ENCODE data around the gene CALY.

The CALY gene

DNA sequence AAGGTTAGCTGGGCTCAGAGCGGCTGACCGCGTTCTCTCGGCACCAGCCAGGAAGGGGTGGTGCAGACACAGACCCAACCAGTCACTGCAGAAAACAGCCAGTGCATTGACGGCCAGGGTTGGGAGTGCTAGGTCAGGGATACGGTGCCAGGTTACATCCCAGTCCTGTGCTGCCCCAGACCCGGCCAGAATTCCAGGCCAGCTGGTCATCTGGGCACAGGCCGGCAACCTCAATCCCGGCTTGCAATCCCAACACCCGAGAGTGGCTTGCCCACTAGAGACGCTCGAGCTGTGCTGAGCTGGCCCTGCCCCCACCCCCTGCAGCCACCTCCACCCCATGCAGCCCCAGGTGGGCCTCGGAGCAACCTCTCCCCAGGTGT is 14.2 kb upstream of the CALY start:
- DNase-seq: no peak

GRCh38 chr10:133350283-133350949 is 13.7 kb upstream of the CALY start:
- no peak for DNase-seq

DNA sequence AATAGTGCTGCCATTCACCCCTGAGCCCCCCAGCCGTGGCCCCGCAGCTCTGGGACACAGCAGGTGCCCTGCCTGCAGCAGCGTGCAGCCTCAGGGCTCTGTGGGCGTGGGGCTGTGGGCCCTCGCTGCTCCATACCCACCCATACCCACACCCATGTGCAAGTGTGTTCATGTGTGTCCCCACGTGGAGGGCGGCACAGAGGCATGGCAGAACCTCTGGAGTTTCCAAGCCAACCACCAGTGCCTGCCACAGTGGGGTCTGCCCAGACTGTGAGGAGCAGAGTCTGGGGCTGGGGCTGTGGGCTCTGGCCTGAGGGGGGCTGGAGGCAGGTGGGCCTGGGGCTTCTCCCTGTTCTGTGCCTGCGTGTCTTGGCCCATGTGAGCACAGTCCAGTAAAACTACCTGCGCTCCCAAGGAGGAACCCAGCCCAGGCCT is 12.9 kb upstream of the CALY start:
- DNase-seq: no peak

DNA sequence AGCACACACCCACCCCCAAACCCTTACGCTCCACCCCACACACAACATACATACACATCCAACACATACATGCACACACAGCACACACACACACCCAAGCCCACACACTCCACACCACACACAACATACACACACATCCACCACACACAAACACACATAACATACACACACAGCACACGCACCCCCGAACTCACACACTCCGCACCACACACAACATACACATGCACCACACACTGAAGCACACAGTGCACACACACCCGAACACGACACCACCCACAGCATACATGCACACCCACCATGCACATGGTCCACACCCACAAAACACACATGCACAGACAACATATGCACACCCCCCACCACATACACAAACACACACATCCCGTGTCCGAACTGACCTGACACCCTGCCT is 12.5 kb upstream of the CALY start:
- no peak for DNase-seq

DNA sequence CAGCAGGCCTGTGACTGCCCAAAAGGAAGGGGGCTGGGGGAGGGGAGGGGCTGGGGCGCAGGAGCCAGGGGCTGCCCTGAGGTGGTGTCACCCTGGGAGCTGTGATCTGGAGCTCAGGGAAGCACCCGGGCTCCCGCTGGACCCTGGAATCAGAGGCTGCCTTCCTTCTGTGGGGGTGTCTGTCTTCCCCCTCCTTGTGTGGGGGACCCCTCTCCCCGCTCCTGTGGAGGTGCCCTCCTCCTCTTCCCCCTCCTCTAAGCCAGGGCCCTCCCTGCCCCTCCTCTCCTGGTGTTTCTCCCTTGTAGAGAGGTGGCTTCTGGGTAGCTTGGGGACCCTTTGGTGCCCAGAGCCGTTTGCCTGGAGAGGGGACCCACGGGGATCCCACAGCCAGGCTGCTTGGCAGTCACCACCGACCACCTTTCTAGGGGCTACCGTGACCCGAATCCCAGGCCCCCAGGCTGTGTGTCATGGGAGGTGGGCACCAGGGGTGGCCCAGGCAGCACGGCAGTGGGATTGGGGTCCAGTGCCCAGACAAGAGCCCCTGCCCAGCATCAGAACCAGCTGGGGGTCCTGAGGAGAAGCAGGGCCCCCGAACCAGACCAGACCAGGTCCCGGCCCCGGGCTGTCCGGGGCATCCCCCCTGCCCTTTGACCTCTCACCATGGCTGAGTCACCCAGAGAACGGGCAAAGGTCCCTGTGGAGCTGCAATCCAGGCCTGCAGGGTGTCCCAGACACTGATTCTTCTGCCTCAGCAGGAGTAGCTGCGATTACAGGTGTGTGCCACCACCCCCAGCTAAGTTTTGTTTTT is 11.2 kb upstream of the CALY start:
- DNase-seq: no peak

GRCh38 chr10:133346413-133346812 is 9.7 kb upstream of the CALY start:
- DNase-seq: no peak

DNA sequence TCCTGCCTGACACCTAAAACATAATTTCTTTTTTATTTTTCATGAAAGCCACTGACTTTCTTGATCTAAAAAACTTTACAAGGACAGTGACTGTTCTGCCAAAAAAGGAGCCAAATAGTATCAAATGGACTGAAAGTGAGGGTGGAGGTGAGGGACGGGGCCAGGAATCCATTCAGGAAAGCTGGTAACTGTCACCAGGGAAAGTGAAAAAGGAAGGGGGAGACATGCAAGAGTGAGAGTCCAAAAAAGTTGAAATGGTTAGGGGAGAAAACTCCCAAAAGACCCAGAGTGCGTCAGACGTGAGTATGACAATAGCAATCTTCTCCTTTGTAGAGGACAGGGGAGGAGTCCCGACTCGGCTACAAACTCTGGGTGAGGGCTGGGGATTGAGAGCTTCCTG is 7.5 kb upstream of the CALY start:
- no peak for DNase-seq

GRCh38 chr10:133343558-133343957 is 6.9 kb upstream of the CALY start:
- no peak for DNase-seq

GRCh38 chr10:133342942-133343341 is 6.2 kb upstream of the CALY start:
- no peak for DNase-seq

DNA sequence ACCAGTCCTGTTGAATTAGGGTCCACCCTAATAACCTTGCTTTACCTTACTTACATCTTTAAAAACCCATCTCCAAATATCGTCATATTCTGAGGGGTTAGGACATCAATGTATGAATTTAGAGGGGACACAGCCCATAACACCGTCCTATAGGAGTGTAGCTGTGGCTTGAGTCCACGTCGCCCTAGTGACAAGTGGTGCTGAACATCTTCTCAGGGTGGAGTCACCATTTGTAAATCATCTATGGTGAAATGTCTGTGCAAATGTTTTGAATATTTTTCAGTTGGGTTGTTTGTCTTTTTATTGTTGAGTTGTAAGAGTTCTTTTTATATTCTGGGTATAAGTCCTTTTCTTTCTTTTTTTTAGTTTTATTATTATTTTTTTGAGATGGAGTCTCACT is 5.3 kb upstream of the CALY start:
- DNase-seq: no peak

- no peak for DNase-seq
These were observed 3.1 kb upstream of the CALY start for GRCh38 chr10:133339708-133340380.

GRCh38 chr10:133338080-133339071 is 1.7 kb upstream of the CALY start:
- DNase-seq: no peak

GRCh38 chr10:133337370-133337725 is 652 bp upstream of the CALY start:
- DNase-seq: no peak

DNA sequence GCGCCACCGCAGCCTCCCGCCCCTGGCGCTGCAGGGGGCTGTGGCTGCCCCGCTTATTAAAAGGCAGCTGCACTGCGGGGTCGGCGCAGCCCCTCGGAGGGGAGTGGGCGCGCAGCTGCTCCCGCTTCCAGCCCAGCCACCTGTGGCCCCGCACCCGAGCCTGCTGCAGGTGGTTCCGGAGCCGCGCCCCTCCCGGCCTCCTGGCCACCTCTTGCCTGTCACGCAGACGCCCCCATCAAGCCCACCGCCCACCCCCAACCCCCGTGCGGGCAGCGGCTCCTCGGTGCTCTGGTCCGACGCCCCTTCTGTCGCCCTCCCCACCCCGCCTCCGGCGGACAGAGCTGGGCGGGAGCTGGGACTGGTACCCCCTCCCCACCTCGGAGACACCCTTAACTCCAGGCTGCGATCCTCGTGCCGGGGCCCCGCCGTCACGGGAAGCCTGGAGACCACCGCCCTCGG is 549 bp downstream of the CALY start:
- no peak for DNase-seq

DNA sequence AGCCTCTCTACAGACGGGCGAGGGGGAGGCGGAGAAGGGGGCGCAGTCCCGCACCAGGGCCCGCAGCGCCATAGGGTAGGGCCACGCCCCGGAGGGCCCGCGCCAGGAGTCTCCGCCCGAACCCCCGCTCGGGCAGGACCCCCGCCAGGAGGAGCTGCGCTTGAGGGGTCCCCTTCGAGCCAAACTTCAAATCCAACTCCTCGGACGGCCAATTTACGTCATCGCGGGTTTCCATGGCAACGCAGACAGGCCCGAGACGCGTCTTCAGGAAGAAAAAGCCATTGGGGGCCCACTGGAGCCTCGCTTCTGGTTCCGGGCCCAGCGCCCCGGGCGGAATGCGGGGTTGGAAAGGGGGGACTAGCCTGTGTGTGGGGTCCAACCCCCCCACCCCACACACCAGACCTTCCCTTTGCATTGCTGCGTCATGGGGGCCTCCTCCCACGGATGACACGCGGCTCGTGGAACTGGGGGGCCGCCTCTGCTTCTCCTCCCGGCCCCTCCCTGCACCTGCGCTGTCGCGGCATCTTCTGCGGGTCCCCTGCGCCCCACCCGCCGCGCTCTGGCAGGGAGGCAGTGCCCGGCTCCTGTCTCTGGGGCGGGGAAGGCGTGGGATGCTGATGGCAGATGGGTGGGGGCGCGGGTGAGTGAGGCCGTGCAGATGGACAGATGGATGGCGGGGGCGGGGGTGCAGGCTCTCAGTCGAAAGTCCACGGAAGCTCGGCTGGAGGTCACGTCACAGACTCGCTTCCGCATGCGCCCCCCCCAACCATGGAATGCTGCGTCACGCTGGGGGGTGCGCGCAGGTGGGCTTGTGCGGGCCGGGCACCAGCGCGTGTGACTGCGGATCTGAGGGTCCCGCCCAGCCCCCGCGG is 1.2 kb downstream of the CALY start:
- peak; percentile 86 for DNase-seq

- DNase-seq: no peak
These were observed 2.0 kb downstream of the CALY start for GRCh38 chr10:133334503-133335245.

DNA sequence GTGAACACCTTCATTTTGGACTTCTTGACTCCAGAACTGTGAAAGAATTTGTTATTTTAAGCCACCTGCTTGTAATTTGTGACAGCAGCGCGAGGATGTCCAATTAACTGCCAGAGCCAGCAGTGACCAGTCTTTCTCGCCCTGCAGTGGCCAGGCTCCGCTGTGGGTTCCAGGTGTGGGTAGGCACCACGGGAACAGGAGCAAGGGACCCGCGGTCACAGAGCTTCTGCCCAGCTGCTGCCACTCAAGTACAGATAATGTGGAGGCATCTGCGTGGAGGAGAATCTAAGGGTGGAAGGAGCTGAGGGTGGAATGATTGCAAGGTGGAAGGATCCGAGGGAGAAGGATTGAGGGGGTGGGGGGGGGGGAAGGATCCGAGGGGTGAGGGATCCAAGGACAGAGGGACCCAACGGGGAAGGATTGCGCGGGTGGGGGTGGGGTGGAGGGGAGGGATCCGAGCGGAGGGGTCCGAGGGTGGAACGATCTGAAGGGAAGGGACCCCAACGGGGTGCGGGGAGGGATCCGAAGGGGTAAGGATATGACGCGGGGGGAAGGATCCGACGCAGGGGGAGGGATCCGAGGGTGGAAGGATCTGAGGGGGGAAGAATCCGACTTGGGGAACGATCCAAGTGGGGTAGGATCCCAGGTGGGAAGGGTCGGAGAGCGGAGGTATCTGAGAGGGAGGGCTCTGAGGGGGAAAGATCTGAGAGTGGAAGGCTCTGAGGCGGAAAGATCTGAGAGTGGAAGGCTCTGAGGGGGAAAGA is 3.6 kb downstream of the CALY start:
- no peak for DNase-seq

- peak; percentile 78 for DNase-seq
These were observed 7.0 kb downstream of the CALY start for GRCh38 chr10:133329491-133330202.

Measured in effector CD8-positive, alpha-beta T cell (primary cell).